GM23338 (cell line): ENCODE data around the gene GTF2F1. TPM values are rescaled to one million over a fixed set of nuclear protein-coding genes. Genes with fewer than 3 reads are reported as not detected.

ENCODE experiments used
- ATAC-seq: fragments of 200-7000 bp; cut with Tn5 transposase; 3 replicates; pipeline ENCODE4 v1.9.1; 2020
- DNase-seq: peaks from one replicate; pipeline ENCODE4 v3.0.0-alpha.2; 2015; ENCODE audit warnings: low spot score
- H2AFZ ChIP-seq: fragments of 200-600 bp; sonication (generic); 2 replicates; pipeline ENCODE4 v1.8.0; 2016; ENCODE audit warnings: antibody characterized with exemption, mild to moderate bottlenecking, moderate library complexity
- H3F3A ChIP-seq: fragments of 200-600 bp; sonication (generic); replicated peaks from 2 replicates; pipeline ENCODE4 v1.8.0; 2017; ENCODE audit warnings: antibody characterized with exemption, mixed run types, low read depth
- H3K27ac ChIP-seq: fragments of 200-600 bp; sonication (generic); 2 replicates; pipeline ENCODE4 v1.6.1; 2016; ENCODE audit warnings: low read depth
- H3K27me3 ChIP-seq: fragments of 200-600 bp; sonication (generic); 2 replicates; pipeline ENCODE4 v1.8.0; 2016; ENCODE audit warnings: mild to moderate bottlenecking, mixed run types, moderate library complexity; ENCODE audit not compliant: insufficient read depth
- H3K36me3 ChIP-seq: fragments of 200-600 bp; sonication (generic); 2 replicates; pipeline ENCODE4 v1.8.0; 2016; ENCODE audit warnings: mild to moderate bottlenecking; ENCODE audit not compliant: insufficient read depth
- H3K4me1 ChIP-seq: fragments of 200-600 bp; sonication (generic); 2 replicates; pipeline ENCODE4 v1.8.0; 2016; ENCODE audit warnings: mild to moderate bottlenecking, moderate library complexity; ENCODE audit not compliant: insufficient read depth
- H3K4me2 ChIP-seq: fragments of 200-600 bp; sonication (generic); 2 replicates; pipeline ENCODE4 v1.7.1; 2017; ENCODE audit warnings: mixed run types
- H3K4me3 ChIP-seq: fragments of 200-600 bp; sonication (generic); 2 replicates; pipeline ENCODE4 v1.6.1; 2016; ENCODE audit warnings: mixed run types
- H3K79me2 ChIP-seq: fragments of 200-600 bp; sonication (generic); replicated peaks from 2 replicates; pipeline ENCODE4 v1.8.0; 2017; ENCODE audit warnings: mild to moderate bottlenecking; ENCODE audit not compliant: insufficient read depth
- H3K9me2 ChIP-seq: fragments of 200-600 bp; sonication (generic); 2 replicates; pipeline ENCODE4 v1.8.0; 2017; ENCODE audit not compliant: insufficient read depth
- H4K20me1 ChIP-seq: fragments of 200-600 bp; sonication (generic); replicated peaks from 2 replicates; pipeline ENCODE4 v1.8.0; 2017; ENCODE audit warnings: mild to moderate bottlenecking; ENCODE audit not compliant: insufficient read depth
- H3K27ac Mint-ChIP-seq: 2 replicates; pipeline ENCODE4 v1.8.0; 2020; ENCODE audit warnings: inconsistent platforms, mild to moderate bottlenecking, moderate library complexity, mixed read lengths
- H3K27me3 Mint-ChIP-seq: 3 replicates; pipeline ENCODE4 v1.8.0; 2022; ENCODE audit warnings: low read depth, mild to moderate bottlenecking, moderate library complexity, mixed read lengths, inconsistent platforms; ENCODE audit not compliant: insufficient read depth, poor library complexity
- H3K36me3 Mint-ChIP-seq: 3 replicates; pipeline ENCODE4 v1.8.0; 2021; ENCODE audit warnings: low read depth, mild to moderate bottlenecking, inconsistent platforms, moderate library complexity, mixed read lengths
- H3K4me1 Mint-ChIP-seq: 3 replicates; pipeline ENCODE4 v1.8.0; 2020; ENCODE audit warnings: mild to moderate bottlenecking, inconsistent platforms, mixed read lengths
- H3K4me3 Mint-ChIP-seq: 3 replicates; pipeline ENCODE4 v1.8.0; 2021; ENCODE audit warnings: moderate library complexity, mild to moderate bottlenecking, inconsistent platforms, mixed read lengths
- H3K9me3 Mint-ChIP-seq: 3 replicates; pipeline ENCODE4 v1.8.0; 2020; ENCODE audit warnings: moderate library complexity, mild to moderate bottlenecking, inconsistent platforms, mixed read lengths
- CTCF ChIP-seq, 2 experiments: fragments of 200-600 bp in 1 of 2; sonication (generic) in 1 of 2; conservative IDR thresholded peaks; 2 replicates each; pipeline versions ENCODE4 v1.5.1 to v1.6.1; 2016 to 2017; ENCODE audit warnings: antibody characterized with exemption in 2 of 2, low read depth in 2 of 2, mild to moderate bottlenecking in 2 of 2, moderate library complexity in 1 of 2
- ZNF462 ChIP-seq: fragments of 250-450 bp; sonication (Bioruptor Pico); IDR thresholded peaks from 2 replicates; pipeline ENCODE4 v1.5.0; 2020; ENCODE audit warnings: mild to moderate bottlenecking, moderate library complexity
- polyA plus RNA-seq: library from polyadenylated mRNA; unstranded; fragments of >200 nt; fragmentation: Nextera tagmentation; extraction: Ambion mirVana; gene quantifications from 2 replicates; pipeline ENCODE4 v1.2.1, GENCODE V29; 2016
- total RNA-seq: library from RNA; depleted of rRNA; stranded (reverse); fragments of >200 nt; shearing (Covaris generic); gene quantifications from 2 replicates; pipeline ENCODE4 v1.2.3, GENCODE V29; 2014

GTF2F1 gene
- total and polyA plus RNA-seq, 2 experiments from 2014 or later, result 62.1 to 65.5 TPM

GRCh38 chr19:6425732-6426620, 33.0 kb upstream of the GTF2F1 start:
- no peak overlapping the region for H3K27ac ChIP-seq
- H3K27me3 ChIP-seq, result no peaks in the 10 kb centered on the region
- ATAC-seq (no peak), DNase-seq (no peak)
- 0 out of 2 replicates have a peak, but pooled peaks cover 4% of the 10 kb centered on the region for H3F3A ChIP-seq
- no peak overlapping the region for H2AFZ ChIP-seq
- H4K20me1 ChIP-seq, result peaks cover 25% of the 10 kb centered on the region
- no peak overlapping the region for H3K4me2 ChIP-seq
- no peak overlapping the region for H3K4me3 ChIP-seq
- peaks cover 9% of the 10 kb centered on the region; the same call in 1 of the 2 replicates for H3K36me3 ChIP-seq
- H3K36me3 Mint-ChIP-seq, result peaks cover 40% of the 10 kb centered on the region
- peaks cover 13% of the 10 kb centered on the region for H3K4me1 Mint-ChIP-seq
- peaks cover 32% of the 10 kb centered on the region for H3K79me2 ChIP-seq
- 0 out of 2 replicates have a peak overlapping the region, but pooled peaks have one; percentile 44 for H3K27ac Mint-ChIP-seq
- peak overlapping the region; percentile 70 for H3K4me3 Mint-ChIP-seq
- H3K27me3 Mint-ChIP-seq, result peaks cover 17% of the 10 kb centered on the region
- H3K4me1 ChIP-seq, result peaks cover 8% of the 10 kb centered on the region; the same call in 1 of the 2 replicates
- H3K9me2 ChIP-seq, result peaks cover 7% of the 10 kb centered on the region; the same call in 1 of the 2 replicates
- TF ChIP-seq ZNF462 (no peak), CTCF (conservative IDR thresholded peaks at IDR 0.05; ENCODE audit: low read depth in 2 of 2) (peak; percentile 43 to 60; a peak in 3 of 4 replicates)
- peaks cover 9% of the 10 kb centered on the region for H3K9me3 Mint-ChIP-seq
